PC-3 (cell line): ENCODE data around the gene LMTK2.

Experiments
- CTCF ChIP-seq: fragments of 300-600 bp; sonication (generic); conservative IDR thresholded peaks from 2 replicates; pipeline ENCODE4 v1.5.1; 2017; ENCODE audit warnings: antibody characterized with exemption, low read depth, mild to moderate bottlenecking, low read length
- EZH2 ChIP-seq: fragments of 300-600 bp; sonication (generic); IDR thresholded peaks from one replicate; pipeline ENCODE4 v1.6.1; 2017; ENCODE audit warnings: antibody characterized with exemption, mild to moderate bottlenecking, low read length; ENCODE audit not compliant: unreplicated experiment

DNA sequence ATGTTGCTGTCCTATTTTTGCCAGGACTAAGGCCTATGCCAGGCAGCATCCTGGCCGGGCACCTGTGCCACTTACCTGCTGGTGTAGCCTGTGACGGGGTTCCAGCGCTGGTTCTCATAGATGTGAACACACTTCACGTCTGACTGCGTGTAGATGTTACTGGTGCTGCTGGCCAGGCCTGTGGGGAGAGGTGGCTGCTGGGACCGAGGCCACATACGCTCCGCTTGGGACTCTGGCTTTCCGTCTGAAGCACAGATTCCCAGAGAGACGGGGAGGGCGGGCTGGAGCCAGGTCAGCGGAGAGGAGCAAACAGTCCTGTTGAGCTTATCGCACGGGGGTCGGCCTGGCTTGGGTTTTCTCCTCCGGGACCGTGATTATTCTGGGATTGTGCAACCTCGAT, 121.3 kb downstream of the LMTK2 start:
- TF ChIP-seq CTCF (no peak), EZH2 (no peak)
